A549 (cell line): ENCODE results near the gene FOXO3.

Source experiments
- ATOH8 ChIP-seq: fragments of 250-450 bp; sonication (Bioruptor Pico); IDR thresholded peaks from 2 replicates; pipeline ENCODE4 v1.5.0; 2020; ENCODE audit warnings: low read depth, mild to moderate bottlenecking, moderate library complexity
- BHLHE40 ChIP-seq: IDR thresholded peaks from 2 replicates; pipeline ENCODE4 v1.6.1; 2012; ENCODE audit warnings: low read depth, low read length, inconsistent platforms
- CTCF ChIP-seq: fragments of >200 bp; sonication (Bioruptor Twin); formaldehyde crosslinking; IDR thresholded peaks from 3 replicates; pipeline ENCODE4 v1.5.1; 2016
- KDM1A ChIP-seq: fragments of 200-600 bp; sonication (generic); IDR thresholded peaks from 2 replicates; pipeline ENCODE4 v1.6.1; 2016; ENCODE audit warnings: low read depth, mild to moderate bottlenecking
- MAZ ChIP-seq: fragments of 150-350 bp; IDR thresholded peaks from 2 replicates; pipeline ENCODE4 v1.6.1; 2014; ENCODE audit warnings: antibody characterized with exemption, low read depth, low read length, borderline replicate concordance
- POLR2A ChIP-seq: IDR thresholded peaks from 2 replicates; pipeline ENCODE4 v1.6.1; 2012; ENCODE audit warnings: mild to moderate bottlenecking, low read length
- RAD21 ChIP-seq, 2 experiments: fragments of >200 bp in 1 of 2; sonication (Bioruptor Twin) in 1 of 2; formaldehyde crosslinking in 1 of 2; IDR thresholded peaks in 1 of 2; conservative IDR thresholded peaks in 1 of 2; 2 replicates in 1 of 2; 3 replicates in 1 of 2; pipeline ENCODE4 v1.6.1; 2012 to 2018; ENCODE audit warnings: inconsistent platforms in 1 of 2
- TP53 ChIP-seq: fragments of 250-450 bp; sonication (Bioruptor Pico); IDR thresholded peaks from 2 replicates; pipeline ENCODE4 v1.5.0; 2021; ENCODE audit warnings: mild to moderate bottlenecking, moderate library complexity

GRCh38 chr6:108574457-108575141, 13.9 kb downstream of the FOXO3 start:
- TF ChIP-seq CTCF = no peak
- TF ChIP-seq ATOH8 (CRISPR knock-in tag) = no peak
- no peak for TF ChIP-seq MAZ
- TF ChIP-seq POLR2A = no peak
- TF ChIP-seq KDM1A = no peak
- TF ChIP-seq BHLHE40 = no peak
- no peak for TF ChIP-seq RAD21 (conservative IDR thresholded peaks at IDR 0.05 in 1 of 2, IDR thresholded peaks at IDR 0.05 in 1 of 2)
- TF ChIP-seq TP53 (CRISPR knock-in tag) = no peak
